ENCODE measurements around the gene PTPN11. TPM values are rescaled to one million over a fixed set of nuclear protein-coding genes. Genes with fewer than 3 reads are reported as not detected.
"Not testable (repeated sequence)": the region's sequence is repeated elsewhere in the genome, so short reads cannot be mapped to it uniquely, and the experiment has no call there.

PTPN11 gene
- total and polyA plus RNA-seq, 10 of the 15 experiments (the other 5 are each of a cell fraction or from before 2014, with no cell fraction given): 14.6 to 85.2 (median 58.6) TPM

- H3K9ac ChIP-seq (ENCODE audit: control insufficient read depth, insufficient read depth, low read length); H3K27ac ChIP-seq (ENCODE audit: control insufficient read depth, insufficient read depth); FAIRE-seq; H3K4me2 ChIP-seq (ENCODE audit: control insufficient read depth, insufficient read depth); DNase-seq (ENCODE audit: low read depth, low spot score); H4K20me1 ChIP-seq (ENCODE audit: control insufficient read depth, insufficient read depth); H3K4me1 ChIP-seq (ENCODE audit: control insufficient read depth, insufficient read depth, low read length); BruUV-seq (replicated peaks); POLR2A ChIA-PET; H3K4me3 ChIP-seq; H3K36me3 ChIP-seq (ENCODE audit: control insufficient read depth in 2 of 2, insufficient read depth in 2 of 2, low read length in 1 of 2); H3K27me3 ChIP-seq (replicated peaks in 1 of 2; ENCODE audit: control insufficient read depth in 2 of 2, insufficient read depth in 2 of 2, low read length in 1 of 2); H3K9me3 ChIP-seq (replicated peaks; ENCODE audit: control insufficient read depth, insufficient read depth, low read length); H2AFZ ChIP-seq (ENCODE audit: control insufficient read depth, low read depth, low read length); ATAC-seq; H3K79me2 ChIP-seq (ENCODE audit: control insufficient read depth, insufficient read depth, low read length): not testable (repeated sequence)
- SMC1A ChIA-PET (ENCODE audit: uncharacterized antibody, unreplicated experiment): interaction anchor here (1.1 kb wide), 1 partner anchor 192 kb away, joined by 3 read pairs; no protein-coding TSS in a partner anchor
- CTCF ChIA-PET: interaction anchor here (4.4 kb wide), 1 partner anchor 191 kb away, joined by 140 read pairs; no protein-coding TSS in a partner anchor
- intact Hi-C loops (cut with micrococcal nuclease; ENCODE audit: unreplicated experiment): loop anchor here (10.0 kb wide), 4 partner anchors 115 to 545 kb away; partner anchors contain the start of genes ERP29, MAPKAPK5 and TMEM116
- WGBS (ENCODE audit: insufficient coverage, insufficient replicate concordance, low lambda C conversion rate, missing lambda C conversion rate): 48% methylated on average over 4 of the region's 4 CpGs
- in situ Hi-C loops (cut with MboI): loop anchor here (5.0 to 10.0 kb wide), 2 partner anchors 193 to 445 kb away; no protein-coding TSS in a partner anchor
- RAD21 ChIA-PET (ENCODE audit: unreplicated experiment): interaction anchor here (0.6 kb wide), 1 partner anchor 102 kb away, joined by 4 read pairs; no protein-coding TSS in a partner anchor
These were observed 28.7 kb upstream of the PTPN11 start for GRCh38 chr12:112389922-112390654.

GRCh38 chr12:112393328-112393727 lies 25.4 kb upstream of the PTPN11 start:
- Histone ChIP-seq H3K9me3 (replicated peaks; ENCODE audit: control insufficient read depth, insufficient read depth, low read length) (no peaks in the 10 kb centered on the region), H4K20me1 (ENCODE audit: control insufficient read depth, insufficient read depth) (no peaks in the 10 kb centered on the region), H3K79me2 (ENCODE audit: control insufficient read depth, insufficient read depth, low read length) (no peaks in the 10 kb centered on the region), H3K4me2 (ENCODE audit: control insufficient read depth, insufficient read depth) (no peak overlapping the region), H3K36me3 (ENCODE audit: control insufficient read depth in 2 of 2, insufficient read depth in 2 of 2, low read length in 1 of 2) (no peaks in the 10 kb centered on the region), H3K27me3 (replicated peaks in 1 of 2; ENCODE audit: control insufficient read depth in 2 of 2, insufficient read depth in 2 of 2, low read length in 1 of 2) (no peaks in the 10 kb centered on the region), H3K4me1 (ENCODE audit: control insufficient read depth, insufficient read depth, low read length) (no peaks in the 10 kb centered on the region), H3K9ac (ENCODE audit: control insufficient read depth, insufficient read depth, low read length) (no peak overlapping the region), H2AFZ (ENCODE audit: control insufficient read depth, low read depth, low read length) (no peak overlapping the region), H3K4me3 (no peak overlapping the region), H3K27ac (ENCODE audit: control insufficient read depth, insufficient read depth) (no peak overlapping the region)
- DNase-seq (ENCODE audit: low read depth, low spot score) (no peak), FAIRE-seq (no peak), ATAC-seq (no peak)
- no peak for TF ChIP-seq BCL3 (IDR thresholded peaks at IDR 0.05; ENCODE audit: borderline replicate concordance, insufficient read depth, low read depth, low read length, poor library complexity, severe bottlenecking)
- TF ChIP-seq GATAD2B (conservative IDR thresholded peaks at IDR 0.05; ENCODE audit: low read depth): no peak
- TF ChIP-seq ZNF24 (IDR thresholded peaks at IDR 0.05): no peak
- no peak for TF ChIP-seq TCF3 (IDR thresholded peaks at IDR 0.05; ENCODE audit: borderline replicate concordance, insufficient read depth, low read depth, low read length)
- no peak for TF ChIP-seq CHD1 (IDR thresholded peaks at IDR 0.05; ENCODE audit: low read depth, low read length)
- TF ChIP-seq IKZF1 (conservative IDR thresholded peaks at IDR 0.05): no peak
- TF ChIP-seq FOXK2 (IDR thresholded peaks at IDR 0.05): no peak
- TF ChIP-seq RUNX3 (IDR thresholded peaks at IDR 0.05; ENCODE audit: low read length): no peak
- TF ChIP-seq RBBP5 (conservative IDR thresholded peaks at IDR 0.05): no peak
- no peak for TF ChIP-seq IRF3 (IDR thresholded peaks at IDR 0.05)
- no TSS peak for BruUV-seq (replicated peaks)
- CTCF ChIA-PET: no interaction called here
- in situ Hi-C loops (cut with MboI) (no loop called here), intact Hi-C loops (cut with micrococcal nuclease; ENCODE audit: unreplicated experiment) (no loop called here)
- WGBS (ENCODE audit: insufficient coverage, insufficient replicate concordance, low lambda C conversion rate, missing lambda C conversion rate): 0% methylated on average over 1 of the region's 1 CpG
- RAD21 ChIA-PET (ENCODE audit: unreplicated experiment): no interaction called here
- POLR2A ChIA-PET: no interaction called here
- SMC1A ChIA-PET (ENCODE audit: uncharacterized antibody, unreplicated experiment): interaction anchor here (0.9 kb wide), 1 partner anchor 9 kb away, joined by 3 read pairs; no protein-coding TSS in a partner anchor

Measured in GM12878 (cell line).